NCI-H748 (cell line): Measurements from ENCODE around the gene HEMGN.
"Not testable (repeated sequence)": the region's sequence is repeated elsewhere in the genome, so short reads cannot be mapped to it uniquely, and the experiment has no call there.

Source experiments
- DNase-seq: peaks from one replicate; lab custom pipeline; 2025; ENCODE audit not compliant: unreplicated experiment; lab: John Stamatoyannopoulos, UW

The HEMGN gene

GRCh38 chr9:97966493-97966892, 28.5 kb upstream of the HEMGN start:
- no peak for DNase-seq

GRCh38 chr9:97964901-97965300, 26.9 kb upstream of the HEMGN start:
- DNase-seq = no peak

- no peak for DNase-seq
These were observed 25.3 kb upstream of the HEMGN start for GRCh38 chr9:97963232-97963631.

GRCh38 chr9:97962575-97962974, 24.6 kb upstream of the HEMGN start:
- DNase-seq = no peak

GRCh38 chr9:97962136-97962535, 24.2 kb upstream of the HEMGN start:
- no peak for DNase-seq

- DNase-seq = no peak
These were observed 23.4 kb upstream of the HEMGN start for GRCh38 chr9:97961361-97961760.

- DNase-seq = not testable (repeated sequence)
These were observed 22.8 kb upstream of the HEMGN start for GRCh38 chr9:97960678-97961328.

- DNase-seq = no peak
These were observed 21.6 kb upstream of the HEMGN start for GRCh38 chr9:97959585-97959984.

- DNase-seq = no peak
These were observed 21.0 kb upstream of the HEMGN start for GRCh38 chr9:97958812-97959511.

- DNase-seq = no peak
These were observed 18.4 kb upstream of the HEMGN start for GRCh38 chr9:97956331-97956730.

GRCh38 chr9:97954550-97954989, 16.6 kb upstream of the HEMGN start:
- DNase-seq = peak; percentile 72

- peak; percentile 45 for DNase-seq
These were observed 12.9 kb upstream of the HEMGN start for GRCh38 chr9:97950873-97951272.

GRCh38 chr9:97947094-97947493, 9.1 kb upstream of the HEMGN start:
- DNase-seq = not testable (repeated sequence)

GRCh38 chr9:97945470-97945869, 7.5 kb upstream of the HEMGN start:
- not testable (repeated sequence) for DNase-seq

- no peak for DNase-seq
These were observed 6.6 kb upstream of the HEMGN start for GRCh38 chr9:97944612-97945011.

GRCh38 chr9:97943308-97943855, 5.4 kb upstream of the HEMGN start:
- no peak for DNase-seq

GRCh38 chr9:97941323-97941722, 3.4 kb upstream of the HEMGN start:
- DNase-seq = no peak

GRCh38 chr9:97940741-97941140, 2.8 kb upstream of the HEMGN start:
- DNase-seq = no peak

GRCh38 chr9:97940233-97940632, 2.3 kb upstream of the HEMGN start:
- no peak for DNase-seq

GRCh38 chr9:97936998-97937397, 974 bp downstream of the HEMGN start:
- DNase-seq = no peak

- DNase-seq = peak; percentile 13
These were observed 2.7 kb downstream of the HEMGN start for GRCh38 chr9:97935276-97935675.

- DNase-seq = peak; percentile 54
These were observed 3.5 kb downstream of the HEMGN start for GRCh38 chr9:97934321-97935115.
